Glutamatergic neuron (in vitro differentiated cells): Measurements from ENCODE around the gene UQCRFS1. TPM values are rescaled to one million over a fixed set of nuclear protein-coding genes. Genes with fewer than 3 reads are reported as not detected.

Experiments used
- DNase-seq: peaks from one replicate; pipeline ENCODE4 v3.0.0; 2022
- H3K27ac Mint-ChIP-seq: one replicate; pipeline ENCODE4 v1.8.0; 2020; ENCODE audit warnings: mild to moderate bottlenecking, mixed read lengths, inconsistent platforms; ENCODE audit not compliant: unreplicated experiment
- H3K27me3 Mint-ChIP-seq: one replicate; pipeline ENCODE4 v1.8.0; 2020; ENCODE audit warnings: mild to moderate bottlenecking, moderate library complexity, mixed read lengths, inconsistent platforms; ENCODE audit not compliant: unreplicated experiment
- H3K36me3 Mint-ChIP-seq: one replicate; pipeline ENCODE4 v1.8.0; 2020; ENCODE audit warnings: mild to moderate bottlenecking, mixed read lengths, inconsistent platforms; ENCODE audit not compliant: unreplicated experiment
- H3K4me1 Mint-ChIP-seq: one replicate; pipeline ENCODE4 v1.8.0; 2020; ENCODE audit warnings: mild to moderate bottlenecking, low read depth, mixed read lengths, inconsistent platforms; ENCODE audit not compliant: unreplicated experiment
- H3K4me3 Mint-ChIP-seq: one replicate; pipeline ENCODE4 v1.8.0; 2020; ENCODE audit warnings: mild to moderate bottlenecking, mixed read lengths, inconsistent platforms; ENCODE audit not compliant: unreplicated experiment
- H3K9me3 Mint-ChIP-seq: one replicate; pipeline ENCODE4 v1.8.0; 2020; ENCODE audit warnings: mild to moderate bottlenecking, moderate library complexity, mixed read lengths, inconsistent platforms; ENCODE audit not compliant: unreplicated experiment
- total RNA-seq: library from RNA; stranded (reverse); fragmentation: NEBNext Ultra II Directional; extraction: Animal tissue kit (Norgen Biotek cat#: 25700); gene quantifications from one replicate; pipeline ENCODE4 v1.2.1, GENCODE V29; 2021; ENCODE audit not compliant: unreplicated experiment
- TF ChIP-seq, protein P1 (sequence below): fragments of 200-600 bp; sonication (generic); IDR thresholded peaks from one replicate; pipeline ENCODE4 v1.5.0; 2021; ENCODE audit not compliant: partially characterized antibody, unreplicated experiment

The UQCRFS1 gene
- total RNA-seq, 1 donor from 2014 or later: 34.9 TPM

DNA sequence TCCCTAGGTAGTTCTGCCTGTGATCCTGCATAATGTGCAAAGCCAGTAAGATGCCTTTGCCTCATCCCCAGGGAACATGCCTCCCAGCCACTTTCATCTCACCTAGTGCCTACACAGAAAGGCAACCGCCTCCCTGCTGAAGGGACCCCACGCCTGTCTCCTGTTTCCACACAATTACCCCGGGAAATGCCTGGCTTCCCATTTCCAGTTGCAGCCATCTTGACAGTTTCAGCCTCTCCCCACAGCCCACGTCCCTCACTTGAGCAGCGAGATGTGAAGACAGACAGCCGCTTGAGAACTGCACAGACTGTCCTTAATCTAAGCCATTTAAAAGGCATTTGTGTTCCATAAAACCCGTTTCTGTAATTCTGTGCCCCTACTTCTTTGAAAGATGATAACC, 4.7 kb upstream of the UQCRFS1 start:
- TF ChIP-seq, protein P1, sequence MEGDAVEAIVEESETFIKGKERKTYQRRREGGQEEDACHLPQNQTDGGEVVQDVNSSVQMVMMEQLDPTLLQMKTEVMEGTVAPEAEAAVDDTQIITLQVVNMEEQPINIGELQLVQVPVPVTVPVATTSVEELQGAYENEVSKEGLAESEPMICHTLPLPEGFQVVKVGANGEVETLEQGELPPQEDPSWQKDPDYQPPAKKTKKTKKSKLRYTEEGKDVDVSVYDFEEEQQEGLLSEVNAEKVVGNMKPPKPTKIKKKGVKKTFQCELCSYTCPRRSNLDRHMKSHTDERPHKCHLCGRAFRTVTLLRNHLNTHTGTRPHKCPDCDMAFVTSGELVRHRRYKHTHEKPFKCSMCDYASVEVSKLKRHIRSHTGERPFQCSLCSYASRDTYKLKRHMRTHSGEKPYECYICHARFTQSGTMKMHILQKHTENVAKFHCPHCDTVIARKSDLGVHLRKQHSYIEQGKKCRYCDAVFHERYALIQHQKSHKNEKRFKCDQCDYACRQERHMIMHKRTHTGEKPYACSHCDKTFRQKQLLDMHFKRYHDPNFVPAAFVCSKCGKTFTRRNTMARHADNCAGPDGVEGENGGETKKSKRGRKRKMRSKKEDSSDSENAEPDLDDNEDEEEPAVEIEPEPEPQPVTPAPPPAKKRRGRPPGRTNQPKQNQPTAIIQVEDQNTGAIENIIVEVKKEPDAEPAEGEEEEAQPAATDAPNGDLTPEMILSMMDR: no peak
- Mint-ChIP-seq H3K9me3 (peaks cover 2% of the 10 kb centered on the region), H3K27ac (peak overlapping the region; percentile 5), H3K27me3 (peaks cover 5% of the 10 kb centered on the region), H3K4me3 (peak overlapping the region; percentile 5), H3K36me3 (no peaks in the 10 kb centered on the region), H3K4me1 (peaks cover 4% of the 10 kb centered on the region)
- peak; percentile 24 for DNase-seq

GRCh38 chr19:29216021-29216420, 3.1 kb upstream of the UQCRFS1 start:
- Mint-ChIP-seq H3K4me3 (no peak overlapping the region), H3K27me3 (peaks cover 7% of the 10 kb centered on the region), H3K36me3 (peaks cover 13% of the 10 kb centered on the region), H3K4me1 (peaks cover 13% of the 10 kb centered on the region), H3K27ac (no peak overlapping the region), H3K9me3 (peaks cover 7% of the 10 kb centered on the region)
- TF ChIP-seq, protein P1: no peak
- DNase-seq: no peak

DNA sequence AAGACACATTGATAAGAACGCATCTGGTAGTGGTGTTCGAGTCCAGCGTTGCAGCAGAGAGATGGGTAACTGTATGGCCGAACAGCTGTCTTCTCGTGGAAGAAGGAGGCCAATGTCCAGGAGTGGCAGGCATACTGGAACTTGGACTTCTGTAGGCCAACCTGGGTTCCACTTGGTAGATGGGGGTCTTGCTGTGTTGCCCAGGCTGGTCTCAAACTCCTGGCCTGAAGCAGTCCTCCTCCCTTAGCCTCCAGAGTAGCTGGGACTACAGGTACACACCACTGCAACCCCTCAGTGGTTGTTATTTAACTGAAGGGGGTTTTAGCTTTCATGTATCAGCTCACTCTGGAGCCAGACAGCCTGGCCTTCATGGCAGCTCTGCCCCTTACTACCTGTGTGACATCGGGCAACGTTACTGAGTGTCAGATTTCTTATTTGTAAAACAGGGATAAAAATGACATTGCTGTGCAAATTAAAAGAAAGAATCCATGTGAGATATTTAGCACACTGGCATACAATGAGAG, 2.4 kb upstream of the UQCRFS1 start:
- DNase-seq: no peak
- no peak overlapping the region for H3K4me3 Mint-ChIP-seq
- peaks cover 13% of the 10 kb centered on the region for H3K36me3 Mint-ChIP-seq
- H3K27ac Mint-ChIP-seq: no peak overlapping the region
- TF ChIP-seq, protein P1: no peak
- H3K27me3 Mint-ChIP-seq: peaks cover 7% of the 10 kb centered on the region
- H3K9me3 Mint-ChIP-seq: peaks cover 6% of the 10 kb centered on the region
- peaks cover 13% of the 10 kb centered on the region for H3K4me1 Mint-ChIP-seq

DNA sequence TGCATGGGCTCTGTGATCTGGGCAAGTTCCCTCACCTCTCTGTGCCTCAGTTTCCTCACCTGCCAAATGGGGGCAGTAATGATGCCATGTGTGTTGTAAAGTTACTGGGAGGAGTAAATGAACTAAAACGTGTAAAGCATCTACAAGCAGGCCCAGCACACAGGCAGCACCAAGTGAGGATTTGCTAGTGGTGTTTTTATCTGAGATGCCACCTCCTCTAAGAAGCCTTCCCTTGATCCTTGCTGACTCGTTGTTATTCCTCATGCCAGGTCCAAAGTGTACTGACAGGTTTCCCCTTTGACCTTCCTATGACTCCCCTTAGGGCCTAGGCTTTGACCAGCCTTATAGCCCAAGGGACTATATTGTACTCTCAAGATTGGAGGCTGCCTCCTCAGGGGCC, 1.5 kb upstream of the UQCRFS1 start:
- Mint-ChIP-seq H3K9me3 (peaks cover 6% of the 10 kb centered on the region), H3K27ac (no peak overlapping the region), H3K36me3 (peaks cover 13% of the 10 kb centered on the region), H3K4me1 (peaks cover 14% of the 10 kb centered on the region), H3K27me3 (peaks cover 7% of the 10 kb centered on the region), H3K4me3 (no peak overlapping the region)
- DNase-seq: no peak
- TF ChIP-seq, protein P1: no peak

GRCh38 chr19:29212356-29212647, 649 bp downstream of the UQCRFS1 start:
- Mint-ChIP-seq H3K4me3 (peak overlapping the region; percentile 97), H3K4me1 (peaks cover 15% of the 10 kb centered on the region), H3K9me3 (peaks cover 6% of the 10 kb centered on the region), H3K27ac (peak overlapping the region; percentile 91), H3K27me3 (peaks cover 4% of the 10 kb centered on the region), H3K36me3 (peaks cover 13% of the 10 kb centered on the region)
- TF ChIP-seq, protein P1: no peak
- no peak for DNase-seq
